GM10266 (cell line): ENCODE measurements around the gene FAU.
"Not testable (repeated sequence)": the region's sequence is repeated elsewhere in the genome, so short reads cannot be mapped to it uniquely, and the experiment has no call there.

ENCODE experiments used
- DNase-seq: peaks from one replicate; pipeline ENCODE4 v3.0.0; 2012; ENCODE audit errors: extremely low spot score
- CTCF ChIP-seq: IDR thresholded peaks from 2 replicates; pipeline ENCODE4 v1.5.1; 2012; ENCODE audit warnings: mild to moderate bottlenecking, low read depth; ENCODE audit not compliant: control insufficient read depth, insufficient read depth; ENCODE audit errors: missing control alignments

FAU gene

GRCh38 chr11:65150509-65151299, 28.8 kb upstream of the FAU start:
- no peak for TF ChIP-seq CTCF
- DNase-seq = no peak

GRCh38 chr11:65150131-65150508, 28.2 kb upstream of the FAU start:
- not testable (repeated sequence) for DNase-seq

GRCh38 chr11:65148657-65149056, 26.7 kb upstream of the FAU start:
- TF ChIP-seq CTCF = no peak
- DNase-seq = no peak

GRCh38 chr11:65147352-65148075, 25.6 kb upstream of the FAU start:
- no peak for DNase-seq
- no peak for TF ChIP-seq CTCF

GRCh38 chr11:65141896-65142494, 20.1 kb upstream of the FAU start:
- no peak for TF ChIP-seq CTCF
- DNase-seq = no peak

- TF ChIP-seq CTCF = no peak
- DNase-seq = no peak
Observed at GRCh38 chr11:65136515-65137096, 14.7 kb upstream of the FAU start.

- no peak for DNase-seq
- no peak for TF ChIP-seq CTCF
Observed at GRCh38 chr11:65135633-65136145, 13.8 kb upstream of the FAU start.
